H4 (cell line): Measurements from ENCODE around the gene SLC15A4. TPM values are rescaled to one million over a fixed set of nuclear protein-coding genes. Genes with fewer than 3 reads are reported as not detected.
"Not testable (repeated sequence)": the region's sequence is repeated elsewhere in the genome, so short reads cannot be mapped to it uniquely, and the experiment has no call there.

Experiments
- DNase-seq: peaks from one replicate; pipeline ENCODE4 v3.0.0-alpha.2; 2015; ENCODE audit warnings: low spot score
- total RNA-seq: library from RNA; depleted of rRNA; stranded (reverse); fragments of >200 nt; shearing (Covaris generic); gene quantifications from 2 replicates; pipeline ENCODE4 v1.2.3, GENCODE V29; 2014

The SLC15A4 gene
- total RNA-seq, 1 experiment from 2014 or later: 14.6 TPM

DNA sequence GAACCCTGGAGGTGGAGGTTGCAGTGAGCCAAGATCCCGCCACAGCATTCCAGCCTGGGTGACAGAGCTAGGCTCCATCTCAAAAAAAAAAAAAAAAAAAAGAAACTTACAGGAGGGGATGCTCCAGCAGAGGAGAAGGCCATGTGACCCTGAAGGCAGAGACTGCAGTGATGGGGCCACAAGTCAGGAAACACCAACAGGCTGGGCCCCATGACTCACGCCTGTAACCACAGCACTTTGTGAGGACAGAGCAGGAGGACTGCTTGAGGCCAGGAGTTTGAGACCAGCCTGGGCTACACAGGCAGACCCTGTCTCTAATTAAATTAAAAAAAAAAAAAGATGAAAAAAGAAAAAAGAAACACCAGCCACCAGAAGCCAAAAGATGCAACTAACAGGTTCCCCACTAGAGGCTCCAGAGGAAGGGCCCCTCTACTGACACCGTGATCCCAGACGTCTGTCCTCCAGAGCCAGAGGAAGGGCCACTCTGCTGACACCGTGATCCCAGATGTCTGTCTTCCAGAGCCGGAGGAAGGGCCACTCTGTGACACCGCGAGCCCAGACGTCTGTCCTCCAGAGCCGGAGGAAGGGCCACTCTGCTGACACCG lies 20.4 kb upstream of the SLC15A4 start:
- DNase-seq: peak; percentile 34

DNA sequence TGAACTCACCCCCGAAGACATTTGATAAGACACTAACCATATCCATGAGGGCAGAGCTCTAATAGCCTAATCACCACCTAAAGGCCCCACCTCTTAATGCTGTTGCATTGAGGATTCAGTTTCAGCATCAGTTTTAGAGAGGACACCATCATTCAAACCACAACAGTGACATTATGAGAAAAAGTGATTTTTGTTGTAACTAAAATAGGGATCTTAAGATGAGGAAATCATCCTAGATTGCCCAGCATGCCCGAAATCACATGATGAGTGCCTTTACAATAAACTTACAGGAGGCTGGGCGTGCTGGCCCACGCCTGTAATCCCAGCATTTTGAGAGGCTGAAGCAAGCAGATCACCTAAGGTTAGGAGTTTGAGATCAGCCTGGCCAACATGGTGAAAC lies 19.8 kb upstream of the SLC15A4 start:
- DNase-seq: no peak

DNA sequence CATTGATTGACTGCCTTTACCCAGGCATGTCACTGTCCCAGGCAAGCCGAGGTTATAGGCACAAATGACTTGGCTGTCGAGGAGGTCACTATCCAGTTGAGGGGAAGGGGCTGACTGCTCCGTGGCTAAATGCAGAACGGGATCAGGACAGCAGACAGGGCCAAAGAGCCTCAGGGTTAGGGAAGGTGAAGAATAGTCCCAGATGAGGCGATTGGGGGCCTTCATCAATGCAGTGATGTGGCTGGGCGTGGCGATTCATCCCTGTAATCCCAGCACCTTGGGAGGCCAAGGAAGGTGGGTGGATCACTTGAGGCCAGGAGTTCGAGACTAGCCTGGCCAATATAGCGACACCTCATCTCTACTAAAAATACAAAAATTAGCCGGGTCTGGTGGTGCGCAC lies 18.8 kb upstream of the SLC15A4 start:
- no peak for DNase-seq

DNA sequence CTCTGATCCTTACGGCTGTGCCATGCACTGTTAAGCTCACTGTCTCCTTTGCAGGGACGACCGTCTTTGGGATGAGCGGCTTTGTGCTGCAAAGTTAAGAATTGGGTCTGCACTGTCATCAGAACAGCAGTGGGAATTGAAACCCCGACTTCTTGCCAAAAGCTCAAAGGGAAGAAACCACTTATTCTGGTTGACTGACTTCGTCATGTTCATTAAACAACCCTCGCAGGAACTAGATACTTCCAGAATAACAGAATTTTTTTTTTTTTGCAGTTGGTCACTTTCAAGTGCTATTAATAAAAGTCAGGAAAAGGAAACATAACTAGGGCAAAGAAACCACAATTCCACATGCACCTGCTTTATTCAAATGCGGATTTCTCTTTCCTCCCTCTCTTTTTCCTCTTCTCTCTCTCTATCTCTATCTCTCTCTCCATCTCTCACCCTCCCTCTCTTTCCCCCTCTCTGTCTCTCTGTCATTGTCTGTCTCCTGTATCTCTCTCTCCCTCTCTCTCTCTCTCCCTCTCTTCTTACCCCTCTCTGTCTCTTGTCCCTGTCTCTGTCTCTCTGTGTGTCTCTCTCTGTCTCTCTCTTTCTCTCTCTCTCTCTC lies 17.2 kb upstream of the SLC15A4 start:
- DNase-seq: no peak

DNA sequence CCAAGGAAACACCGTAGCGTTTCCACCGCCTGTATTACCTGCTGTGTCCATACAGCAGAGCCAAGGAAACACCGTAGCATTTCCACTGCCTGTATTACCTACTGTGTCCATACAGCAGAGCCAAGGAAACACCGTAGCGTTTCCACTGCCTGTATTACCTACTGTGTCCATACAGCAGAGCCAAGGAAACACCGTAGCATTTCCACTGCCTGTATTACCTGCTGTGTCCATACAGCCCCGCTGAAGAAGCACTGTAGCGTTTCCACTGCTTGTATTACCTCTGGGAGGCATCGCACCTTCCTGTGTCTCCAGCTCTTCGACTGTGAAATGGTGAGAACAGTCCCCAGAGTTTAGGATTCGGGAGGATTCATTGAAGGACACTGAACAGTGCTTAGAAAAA lies 16.1 kb upstream of the SLC15A4 start:
- not testable (repeated sequence) for DNase-seq

DNA sequence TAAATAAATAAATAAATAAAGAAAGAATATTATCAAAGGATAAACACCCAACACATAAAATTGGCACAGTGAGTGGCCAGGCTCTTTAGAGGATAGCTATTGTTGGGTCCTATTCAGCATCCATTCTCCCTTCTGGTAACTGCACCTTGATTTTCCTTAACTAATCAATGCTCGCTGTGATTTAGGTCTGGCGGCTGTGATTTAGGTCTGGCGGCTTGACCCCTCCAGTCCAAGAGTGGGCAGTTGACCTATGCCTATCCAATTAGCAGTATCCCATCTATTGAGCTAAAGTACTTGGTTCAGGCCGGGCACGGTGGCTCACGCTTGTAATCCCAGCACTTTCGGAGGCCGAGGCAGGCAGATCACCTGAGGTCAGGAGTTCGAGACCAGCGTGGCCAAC lies 9.7 kb upstream of the SLC15A4 start:
- DNase-seq: no peak

DNA sequence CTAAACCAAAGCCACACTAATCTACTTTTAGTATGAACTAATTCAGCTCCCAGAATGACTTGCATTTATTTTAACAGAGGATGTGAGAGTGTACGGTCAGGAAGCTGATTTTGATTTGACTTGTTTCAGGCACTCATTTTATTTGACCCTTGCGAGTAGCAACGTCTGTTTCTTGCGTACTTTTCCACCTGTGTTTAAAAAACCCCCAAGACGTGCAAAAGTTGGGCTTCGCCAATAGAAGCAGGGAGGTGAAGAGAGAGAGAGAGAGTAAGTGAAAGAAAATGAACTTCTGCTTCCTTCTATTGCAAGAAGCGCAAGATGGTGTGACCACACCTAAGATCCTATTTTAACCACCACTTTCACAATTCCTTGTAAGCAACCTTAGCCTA lies 6.7 kb upstream of the SLC15A4 start:
- no peak for DNase-seq

DNA sequence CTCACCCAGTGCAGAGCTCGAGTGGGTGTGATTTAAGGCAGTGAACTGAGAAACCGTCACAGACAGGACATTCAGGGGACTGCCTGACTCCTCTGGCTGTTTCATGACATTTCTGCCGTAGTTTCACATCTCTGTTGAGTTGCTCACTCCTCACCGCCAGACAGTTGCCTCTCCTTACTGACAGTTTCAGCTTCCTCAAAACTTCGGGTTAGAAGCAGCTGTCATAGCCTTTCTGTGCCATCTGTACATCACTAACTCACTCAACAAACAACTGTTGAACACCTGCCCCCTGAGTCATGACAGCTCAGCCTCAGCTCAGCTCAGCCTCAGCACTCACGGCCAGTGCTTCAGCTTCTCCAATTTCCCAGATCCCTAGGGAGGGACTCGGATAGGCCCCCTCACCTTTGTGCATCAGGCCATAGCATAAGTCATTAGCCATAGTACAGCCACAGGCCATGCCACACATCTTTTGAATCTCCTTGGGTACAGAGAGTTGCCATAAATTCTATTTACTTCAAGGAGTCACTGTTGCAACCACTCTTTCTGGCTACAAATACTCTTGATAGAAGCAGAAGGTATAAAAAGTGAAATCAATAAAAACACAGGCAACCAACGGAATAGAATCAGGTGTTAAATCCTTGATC lies 6.2 kb upstream of the SLC15A4 start:
- DNase-seq: no peak

DNA sequence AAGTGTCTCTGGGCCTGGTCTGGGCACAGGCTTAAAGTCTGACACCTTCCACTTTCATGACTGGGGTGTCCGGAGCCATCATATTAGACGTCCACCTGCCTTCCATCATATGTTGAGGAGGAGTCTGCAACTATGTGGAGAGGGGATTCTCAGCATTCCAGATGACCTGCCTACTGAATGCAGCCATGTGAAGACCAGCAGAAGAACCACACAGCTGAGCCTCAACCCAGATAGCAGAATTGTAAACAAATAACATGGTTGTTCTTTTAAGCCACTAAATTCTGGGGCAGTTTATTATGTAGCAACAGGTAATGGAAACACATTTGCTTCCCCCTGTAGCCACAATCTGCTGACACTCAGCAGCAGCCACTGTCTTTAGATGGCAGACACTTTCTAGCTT lies 4.0 kb upstream of the SLC15A4 start:
- no peak for DNase-seq

DNA sequence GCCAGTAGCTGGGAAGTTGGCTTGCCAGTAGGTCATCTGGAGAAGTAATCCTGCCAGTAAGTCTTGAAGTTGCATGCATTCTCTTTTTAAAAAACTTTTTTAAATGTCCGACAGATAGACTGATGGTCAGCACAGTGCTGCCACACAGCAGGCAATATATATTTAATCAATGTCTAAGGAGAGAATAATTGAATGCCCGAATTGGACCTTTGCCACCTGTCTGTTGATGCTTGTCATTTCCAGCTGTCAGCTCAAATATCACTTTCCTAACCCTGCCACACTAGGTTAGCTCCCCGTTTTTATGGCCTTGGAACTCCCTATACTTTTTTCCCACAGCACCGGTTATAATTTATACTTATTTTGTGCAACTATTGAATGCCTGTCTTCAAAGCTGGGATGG lies 2.1 kb upstream of the SLC15A4 start:
- DNase-seq: no peak

DNA sequence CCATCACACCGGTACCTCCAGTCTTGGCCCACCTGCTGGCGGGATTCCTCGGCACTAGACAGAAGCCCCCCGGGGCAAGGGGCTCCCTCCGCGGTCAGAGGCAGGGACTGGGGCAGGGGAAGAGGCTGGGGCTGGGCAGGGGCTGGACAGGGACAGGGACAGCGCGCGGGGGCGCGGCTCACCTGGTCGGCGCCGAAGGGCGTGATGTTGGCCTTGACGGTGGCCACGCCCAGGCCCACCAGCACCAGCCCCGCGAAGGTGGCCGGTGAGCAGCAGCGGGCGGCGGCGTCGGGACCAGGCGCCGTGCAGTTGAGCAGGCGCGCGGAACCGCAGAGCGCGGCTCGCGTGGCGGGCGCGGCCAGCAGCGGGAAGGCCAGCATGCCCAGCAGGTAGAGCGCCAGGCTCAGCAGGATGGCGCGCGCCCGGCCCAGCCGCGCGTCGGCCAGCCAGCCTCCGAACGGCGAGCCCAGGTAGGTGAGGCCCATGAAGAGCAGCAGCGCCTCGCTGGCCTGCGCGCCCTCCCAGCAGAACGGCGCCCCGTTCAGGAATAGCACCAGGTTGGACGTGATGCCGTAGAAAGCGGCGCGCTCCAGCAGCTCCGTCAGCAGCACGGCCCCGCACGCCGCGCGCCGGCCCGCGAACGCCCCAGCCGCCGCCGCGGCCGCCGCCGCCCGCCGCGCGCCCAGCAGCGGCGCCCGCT lies 392 bp downstream of the SLC15A4 start:
- no peak for DNase-seq

DNA sequence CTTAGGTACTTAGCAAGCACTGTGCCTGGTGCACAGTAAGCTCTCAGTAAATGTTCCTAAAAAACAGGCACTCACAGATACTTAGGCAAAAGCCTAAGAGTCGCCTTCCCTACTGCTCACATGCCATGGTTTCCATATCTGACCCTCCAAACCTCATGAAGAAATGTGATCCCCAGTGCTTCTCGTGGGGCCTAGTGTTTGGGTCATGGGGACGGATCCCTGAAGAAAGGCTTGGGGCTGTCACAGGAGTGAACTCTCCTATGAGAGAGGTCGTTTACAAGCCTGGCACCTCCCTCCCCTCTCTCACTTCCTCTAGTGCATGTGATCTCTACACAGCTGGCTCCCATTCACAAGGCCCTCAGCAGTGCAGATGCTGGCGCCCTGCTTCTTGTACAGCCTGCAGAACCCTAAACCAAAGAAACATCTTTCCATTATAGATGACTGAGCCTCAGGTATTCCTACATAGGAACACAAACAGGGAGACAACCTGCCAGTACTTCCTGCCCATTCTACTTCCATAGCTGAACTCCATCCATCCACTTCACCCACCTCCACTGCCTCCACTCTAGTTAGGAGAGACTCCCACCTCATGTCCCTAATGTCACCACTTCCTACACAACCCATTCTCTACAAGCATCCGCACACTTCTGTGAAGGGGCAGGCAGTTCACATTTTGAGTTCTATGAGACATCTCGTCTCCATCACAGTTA lies 2.9 kb downstream of the SLC15A4 start:
- DNase-seq: no peak

DNA sequence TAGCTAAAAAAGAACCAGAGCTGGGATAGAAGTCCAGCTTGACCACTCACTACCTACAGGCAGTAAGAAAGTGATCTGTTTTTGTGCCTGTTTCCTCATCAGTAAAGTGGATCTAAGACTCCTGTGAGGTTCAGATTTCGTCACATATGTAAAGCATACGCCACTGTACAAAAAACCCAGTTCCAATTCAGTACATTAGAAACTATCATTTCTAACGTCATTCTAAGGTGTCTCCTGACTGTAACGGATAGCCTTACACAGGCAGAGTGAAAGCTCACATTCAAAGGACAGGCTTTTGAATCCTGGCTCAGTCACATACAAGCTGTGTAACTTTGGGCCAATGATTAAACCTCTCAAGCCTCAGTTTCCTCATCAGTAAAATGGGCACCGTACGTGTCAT lies 3.5 kb downstream of the SLC15A4 start:
- DNase-seq: no peak

DNA sequence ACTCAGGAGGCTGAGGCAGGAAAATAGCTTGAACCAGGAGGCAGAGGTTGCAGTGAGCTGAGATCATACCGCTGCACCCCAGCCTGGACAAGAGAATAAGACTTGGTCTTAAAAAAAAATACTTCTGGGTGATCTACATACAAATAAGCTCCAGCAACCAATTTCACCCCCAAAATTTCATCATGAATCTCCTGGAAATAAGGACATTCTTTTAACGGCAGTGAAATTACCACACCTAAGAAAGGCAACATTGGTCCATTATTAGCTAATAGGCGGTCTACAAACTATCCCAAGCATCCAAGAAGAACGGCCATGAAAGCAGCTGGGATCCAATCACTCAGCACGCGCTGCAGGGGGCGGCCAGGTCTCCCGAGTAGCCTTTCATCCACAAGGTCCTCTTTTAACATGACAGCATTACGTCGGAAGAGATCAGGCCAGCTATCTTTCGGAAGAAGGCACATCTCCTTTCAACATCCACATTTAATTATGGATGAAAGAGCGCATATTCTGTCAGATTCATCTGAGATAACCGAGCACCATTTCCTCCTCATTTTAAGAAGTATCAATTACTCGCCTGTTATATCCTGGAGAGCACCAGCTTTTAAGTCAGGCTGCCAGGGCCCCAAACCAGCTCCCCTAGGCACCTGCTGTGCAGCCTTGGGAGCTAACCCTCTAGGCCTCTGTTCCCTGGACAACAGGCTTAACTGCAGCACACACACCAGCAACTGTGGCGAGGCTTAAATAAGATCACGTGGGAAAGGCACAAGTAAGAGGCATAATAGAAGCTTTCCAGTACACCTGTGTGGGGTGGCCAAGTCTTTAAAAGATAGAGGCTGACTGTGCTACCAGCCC lies 4.2 kb downstream of the SLC15A4 start:
- DNase-seq: no peak

DNA sequence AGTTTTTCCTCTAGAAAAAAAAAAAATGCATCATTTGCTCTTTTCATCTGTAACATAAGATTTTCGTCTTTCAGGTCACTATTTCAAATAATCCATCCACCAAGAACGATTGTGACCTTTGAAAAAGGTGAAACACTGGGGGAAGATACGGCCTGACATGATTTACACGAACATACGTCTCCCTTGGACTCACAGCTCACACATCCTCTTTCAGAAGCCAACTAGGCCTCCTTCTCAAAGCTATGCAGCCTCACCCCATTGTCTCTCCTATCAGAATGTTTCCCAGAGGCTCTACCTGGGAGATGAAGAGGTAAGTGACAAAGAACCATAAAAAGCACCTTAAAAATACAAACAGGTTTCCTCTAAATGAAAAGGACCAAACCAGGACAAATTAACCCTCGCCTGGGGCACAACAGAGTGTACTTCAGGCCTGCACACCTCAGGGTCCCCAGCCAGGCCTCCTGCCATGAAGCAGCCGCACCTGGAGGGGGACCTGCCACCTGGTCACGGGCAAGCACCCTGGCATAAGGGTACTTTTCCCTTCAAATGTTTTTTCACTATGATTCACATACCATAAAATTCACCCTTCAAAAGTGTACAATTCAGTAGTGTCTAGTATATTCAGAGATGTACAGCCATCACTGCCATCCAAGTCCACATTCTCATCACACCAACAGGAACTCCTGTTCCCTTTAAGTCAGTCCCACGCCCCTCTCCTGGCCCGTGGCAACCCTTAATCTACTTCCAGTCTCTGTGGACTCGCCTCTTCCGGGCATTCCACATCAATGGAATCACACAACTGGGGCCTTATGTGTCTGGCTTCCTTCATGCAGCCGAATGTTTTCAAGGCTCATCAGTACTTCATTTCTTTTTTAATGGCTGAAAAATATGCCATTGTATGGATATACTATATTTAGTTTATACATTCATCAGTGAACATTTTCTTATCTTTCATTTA lies 5.4 kb downstream of the SLC15A4 start:
- no peak for DNase-seq

DNA sequence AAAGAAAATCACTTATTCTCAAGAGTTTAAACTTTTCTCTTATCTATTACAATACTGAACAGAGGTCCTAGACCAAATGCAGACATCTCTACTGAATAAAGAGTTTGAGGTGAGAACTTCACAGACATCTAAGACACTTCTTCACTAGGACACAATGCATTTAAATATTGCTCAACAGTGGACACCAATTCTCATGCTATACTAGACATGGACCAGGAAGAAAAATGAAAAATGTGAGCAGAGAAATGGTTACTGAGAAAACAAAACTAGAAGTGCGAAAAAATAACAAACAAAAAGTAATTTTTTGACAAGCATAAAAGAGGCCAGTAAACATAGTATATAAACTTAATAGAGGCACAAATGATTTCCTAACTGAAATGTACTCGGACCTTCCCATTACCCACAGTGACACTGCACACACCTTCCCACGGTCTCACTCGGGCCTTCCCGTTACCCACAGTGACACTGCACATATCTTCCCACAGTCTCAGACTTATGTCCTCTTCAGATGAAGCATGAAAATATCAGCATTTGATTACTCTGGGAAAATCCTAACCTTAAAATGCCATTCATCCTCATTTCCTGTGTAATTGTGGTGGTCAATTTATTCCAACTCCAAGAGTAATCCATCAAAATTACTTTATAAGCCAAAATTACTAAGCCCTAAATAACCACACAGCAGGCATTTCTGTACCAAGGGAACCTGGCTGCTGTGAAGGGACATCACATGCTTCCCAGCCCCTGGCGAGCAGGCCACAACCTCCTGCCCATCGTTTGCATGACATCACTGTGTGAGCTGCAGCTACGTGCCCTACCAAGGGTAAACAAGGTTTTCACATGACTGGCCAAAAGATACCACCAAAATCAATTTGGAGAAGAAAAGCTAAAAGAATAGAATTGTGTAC lies 6.4 kb downstream of the SLC15A4 start:
- DNase-seq: peak; percentile 89

DNA sequence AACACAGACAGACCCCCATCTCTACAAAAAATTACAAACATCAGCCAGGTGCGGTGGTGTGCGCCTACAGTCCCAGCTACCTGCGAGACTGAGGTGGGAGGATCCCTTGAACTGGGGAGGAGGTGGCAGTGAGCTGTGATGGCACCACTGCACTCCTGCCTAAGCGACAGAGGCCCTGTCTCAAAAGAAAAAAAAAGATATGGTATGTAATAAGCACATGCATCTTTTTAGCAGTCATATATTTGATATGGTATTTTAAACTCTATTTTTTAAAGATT lies 7.2 kb downstream of the SLC15A4 start:
- DNase-seq: no peak

DNA sequence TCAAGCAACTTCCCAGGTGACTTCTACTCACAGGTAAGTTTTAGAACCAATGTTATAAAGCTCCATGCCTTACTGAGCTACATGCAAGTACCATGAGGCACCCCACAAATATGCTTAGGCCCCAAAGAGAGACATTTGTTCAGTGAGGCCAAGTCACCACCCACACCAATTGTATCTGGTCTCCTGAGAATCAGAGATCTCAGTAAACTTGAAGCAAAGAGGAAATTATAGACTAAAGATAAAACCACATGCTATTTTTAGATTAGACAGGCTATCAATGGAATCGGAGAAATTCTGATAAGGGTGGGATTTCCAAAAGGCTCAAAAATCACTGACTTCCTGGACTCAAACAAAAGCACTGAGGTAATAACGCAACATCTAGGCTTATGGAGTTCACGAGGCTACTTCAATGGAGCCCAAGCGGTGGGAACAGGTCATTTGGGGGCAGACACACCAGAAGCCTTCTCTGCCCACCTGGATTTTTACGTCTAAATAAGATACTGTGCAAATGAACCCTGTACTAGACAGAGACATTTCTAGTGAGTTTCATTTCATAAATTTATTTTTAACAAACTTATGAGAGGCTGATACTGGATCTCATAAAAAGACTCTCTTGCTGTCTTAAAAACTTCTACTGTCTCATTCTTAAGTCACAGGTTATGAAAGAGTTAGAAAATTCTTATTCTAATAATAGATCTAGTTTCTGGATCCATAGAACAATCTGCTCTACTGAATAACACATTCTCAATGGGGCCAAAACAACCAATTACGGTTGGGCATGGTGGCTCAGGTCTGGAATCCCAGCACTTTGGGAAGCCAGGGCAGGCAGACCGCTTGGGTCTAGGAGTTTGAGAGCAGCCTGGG lies 7.7 kb downstream of the SLC15A4 start:
- DNase-seq: no peak
